ENCODE measurements around the gene MED13L.

The MED13L gene

DNA sequence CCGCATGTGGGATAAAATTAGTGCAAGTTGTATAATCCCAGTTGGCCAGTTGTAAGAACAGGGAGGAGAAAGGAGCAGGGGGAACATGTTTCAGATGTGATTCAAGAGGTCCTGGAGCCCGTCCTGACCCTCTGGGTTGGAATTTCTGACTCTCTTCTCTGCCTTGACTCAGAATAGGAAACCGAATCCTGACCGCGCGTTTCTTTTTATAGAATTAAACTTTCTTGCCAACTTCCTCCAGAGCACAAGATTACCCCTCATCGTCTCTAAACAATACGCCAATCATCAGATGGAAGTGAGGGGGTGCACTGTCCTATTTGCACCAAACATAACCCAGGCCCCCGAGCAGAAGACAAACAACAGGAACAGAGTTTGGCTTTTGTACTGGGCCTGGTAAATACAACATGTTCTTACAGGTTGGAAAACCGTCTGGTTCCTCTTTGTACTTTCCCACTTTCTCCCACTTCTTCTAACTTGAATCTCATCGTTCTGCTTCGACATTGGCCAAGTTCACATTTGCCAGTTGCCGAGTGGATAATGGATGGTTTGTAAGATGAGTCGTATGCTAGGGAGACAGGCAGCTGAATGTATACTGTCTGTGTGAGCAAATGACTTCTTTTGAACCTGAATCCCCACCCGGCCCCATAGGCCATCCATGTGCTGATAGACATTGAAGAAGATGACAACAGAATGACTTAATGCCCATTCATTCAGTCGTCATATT lies 42.6 kb upstream of the MED13L start:
- CTCF ChIA-PET, result no interaction called here
- POLR2A ChIA-PET, result no interaction called here

DNA sequence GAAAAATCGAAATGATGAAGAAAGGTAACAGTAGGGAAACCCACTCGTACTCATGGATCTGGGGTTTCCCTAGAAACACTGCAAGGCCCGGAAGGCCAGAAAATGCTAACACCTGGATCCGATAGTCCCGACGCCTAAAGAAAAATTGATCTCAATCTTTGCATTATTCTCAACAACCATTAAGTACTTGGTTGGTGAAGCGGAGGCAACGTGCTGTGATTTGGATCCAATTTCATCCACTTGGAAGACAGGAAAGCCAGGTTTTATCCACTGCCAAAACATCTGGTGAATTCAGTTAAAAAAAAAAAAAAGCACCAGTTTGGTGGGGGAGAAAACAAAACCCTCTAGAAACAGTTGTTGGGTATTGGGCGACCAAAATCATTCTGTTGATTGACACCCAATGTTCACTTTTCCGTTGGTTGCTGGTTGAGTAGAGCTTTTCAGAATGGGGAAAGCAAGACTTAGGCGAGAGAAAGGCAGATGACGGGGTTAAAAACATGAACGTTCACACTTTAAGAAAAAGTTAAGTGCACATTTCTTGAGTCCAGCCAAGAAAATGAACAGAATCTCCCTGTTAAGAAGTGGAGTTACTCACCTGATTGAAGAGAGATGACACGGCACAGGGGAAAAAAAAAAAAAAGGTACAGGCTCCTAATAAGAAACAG lies 41.9 kb upstream of the MED13L start:
- no peak for DNase-seq (ENCODE audit: extremely low spot score)
- POLR2A ChIA-PET, result no interaction called here

More for the DNA sequence above, 42.6 kb upstream of the MED13L start:
- TF ChIP-seq FOXK2 (IDR thresholded peaks at IDR 0.05) (no peak), TARDBP (IDR thresholded peaks at IDR 0.05) (no peak), BHLHE40 (IDR thresholded peaks at IDR 0.05; ENCODE audit: borderline replicate concordance) (no peak), FOXM1 (IDR thresholded peaks at IDR 0.05; ENCODE audit: borderline replicate concordance) (no peak), ARNT (IDR thresholded peaks at IDR 0.05) (no peak), ZNF384 (IDR thresholded peaks at IDR 0.05) (no peak), SP1 (IDR thresholded peaks at IDR 0.05) (no peak)
- no peak for DNase-seq (ENCODE audit: extremely low spot score)

DNA sequence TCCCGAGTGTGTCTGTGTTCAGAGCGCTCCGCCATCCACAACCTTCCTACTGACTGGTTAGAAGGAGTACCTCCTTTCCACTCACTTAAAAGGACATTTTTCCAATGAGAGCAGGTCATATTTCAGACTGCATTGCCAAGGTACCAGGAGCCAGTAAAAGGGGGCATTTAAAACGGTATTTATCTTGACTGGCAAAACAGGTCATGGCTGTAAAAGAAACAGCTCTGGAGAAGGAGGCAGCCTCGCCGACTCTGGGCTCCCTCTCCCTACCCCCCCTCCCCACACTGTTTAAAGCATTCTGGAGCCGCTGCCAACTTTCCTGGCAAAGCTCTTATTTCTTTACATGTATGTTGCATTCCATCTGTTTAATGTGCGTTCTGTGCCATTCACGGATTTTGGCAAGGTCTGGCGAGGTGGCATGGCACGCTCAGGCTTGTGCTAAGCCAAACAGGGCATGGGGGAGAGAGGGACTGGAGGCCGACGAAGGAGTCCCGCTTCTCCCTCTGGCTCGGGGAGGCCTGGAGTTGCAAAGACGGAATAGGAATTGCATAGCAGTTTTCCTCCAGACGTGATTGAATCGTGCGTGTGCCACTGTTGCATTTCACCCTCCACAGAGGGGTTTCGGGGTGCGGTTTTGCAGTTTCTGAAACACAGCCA lies 41.2 kb upstream of the MED13L start:
- ChIA-PET POLR2A (no interaction called here), CTCF (no interaction called here)
- no peak for TF ChIP-seq HDGF (IDR thresholded peaks at IDR 0.05; ENCODE audit: borderline replicate concordance)
- TF ChIP-seq TARDBP (IDR thresholded peaks at IDR 0.05), result no peak
- TF ChIP-seq, protein P1, sequence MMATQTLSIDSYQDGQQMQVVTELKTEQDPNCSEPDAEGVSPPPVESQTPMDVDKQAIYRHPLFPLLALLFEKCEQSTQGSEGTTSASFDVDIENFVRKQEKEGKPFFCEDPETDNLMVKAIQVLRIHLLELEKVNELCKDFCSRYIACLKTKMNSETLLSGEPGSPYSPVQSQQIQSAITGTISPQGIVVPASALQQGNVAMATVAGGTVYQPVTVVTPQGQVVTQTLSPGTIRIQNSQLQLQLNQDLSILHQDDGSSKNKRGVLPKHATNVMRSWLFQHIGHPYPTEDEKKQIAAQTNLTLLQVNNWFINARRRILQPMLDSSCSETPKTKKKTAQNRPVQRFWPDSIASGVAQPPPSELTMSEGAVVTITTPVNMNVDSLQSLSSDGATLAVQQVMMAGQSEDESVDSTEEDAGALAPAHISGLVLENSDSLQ (IDR thresholded peaks at IDR 0.05), result no peak
- TF ChIP-seq LEF1 (IDR thresholded peaks at IDR 0.05; ENCODE audit: borderline replicate concordance), result no peak
- no peak for TF ChIP-seq ZNF384 (IDR thresholded peaks at IDR 0.05)
- TF ChIP-seq FOXK2 (IDR thresholded peaks at IDR 0.05), result no peak
- no peak for TF ChIP-seq ELF4 (IDR thresholded peaks at IDR 0.05)
- TF ChIP-seq NFRKB (IDR thresholded peaks at IDR 0.05), result no peak
- TF ChIP-seq FOXA1 (IDR thresholded peaks at IDR 0.05), result no peak
- no peak for TF ChIP-seq FOXM1 (IDR thresholded peaks at IDR 0.05; ENCODE audit: borderline replicate concordance)
- no peak for TF ChIP-seq CTBP1 (IDR thresholded peaks at IDR 0.05; ENCODE audit: borderline replicate concordance)
- no peak for TF ChIP-seq SUZ12 (IDR thresholded peaks at IDR 0.05)
- TF ChIP-seq L3MBTL2 (conservative IDR thresholded peaks at IDR 0.05), result no peak
- TF ChIP-seq BHLHE40 (IDR thresholded peaks at IDR 0.05; ENCODE audit: borderline replicate concordance), result no peak
- no peak for TF ChIP-seq ARNT (IDR thresholded peaks at IDR 0.05)
- DNase-seq (ENCODE audit: extremely low spot score), result no peak

More for the DNA sequence above, 41.9 kb upstream of the MED13L start:
- CTCF ChIA-PET, result no interaction called here
- TF ChIP-seq HDGF (IDR thresholded peaks at IDR 0.05; ENCODE audit: borderline replicate concordance) (no peak), FOXK2 (IDR thresholded peaks at IDR 0.05) (no peak), ZNF384 (IDR thresholded peaks at IDR 0.05) (no peak), ARNT (IDR thresholded peaks at IDR 0.05) (no peak), LEF1 (IDR thresholded peaks at IDR 0.05; ENCODE audit: borderline replicate concordance) (no peak), FOXM1 (IDR thresholded peaks at IDR 0.05; ENCODE audit: borderline replicate concordance) (no peak), CTBP1 (IDR thresholded peaks at IDR 0.05; ENCODE audit: borderline replicate concordance) (no peak), SP1 (IDR thresholded peaks at IDR 0.05) (no peak), L3MBTL2 (conservative IDR thresholded peaks at IDR 0.05) (no peak), TARDBP (IDR thresholded peaks at IDR 0.05) (no peak), SUZ12 (IDR thresholded peaks at IDR 0.05) (no peak), NFRKB (IDR thresholded peaks at IDR 0.05) (no peak), BHLHE40 (IDR thresholded peaks at IDR 0.05; ENCODE audit: borderline replicate concordance) (no peak), ELF4 (IDR thresholded peaks at IDR 0.05) (no peak), FOXA1 (IDR thresholded peaks at IDR 0.05) (no peak)
- TF ChIP-seq, protein P1 (IDR thresholded peaks at IDR 0.05), result no peak

DNA sequence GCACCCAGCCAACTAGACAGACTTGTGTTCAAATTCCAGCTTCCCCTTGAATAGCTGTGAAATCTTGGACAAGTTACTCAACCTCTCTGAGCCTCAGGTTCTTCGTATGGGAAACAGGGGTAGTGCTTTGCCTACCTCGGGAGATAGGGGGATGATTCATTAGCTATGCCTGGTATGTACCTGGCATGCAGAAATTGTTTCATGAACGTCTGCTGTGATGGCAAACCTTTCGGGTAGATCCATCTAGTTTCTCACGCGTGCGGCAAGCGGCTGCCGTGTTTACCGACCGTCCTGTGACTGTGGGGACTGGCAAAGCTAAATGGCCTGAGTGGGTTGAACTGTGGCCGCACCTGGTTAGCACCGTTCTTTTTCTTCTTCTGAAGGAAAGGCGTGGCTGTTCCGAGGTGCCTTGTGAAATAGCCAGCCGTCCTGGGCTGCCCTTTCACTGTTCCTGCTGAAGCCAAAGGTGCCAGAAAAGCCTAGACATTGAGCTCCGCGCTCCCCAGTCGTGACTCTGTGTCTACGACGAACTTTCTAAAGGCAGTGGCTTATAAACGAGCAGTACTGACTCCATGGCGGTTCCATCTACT lies 40.6 kb upstream of the MED13L start:
- no peak for TF ChIP-seq NFRKB (IDR thresholded peaks at IDR 0.05)
- no peak for TF ChIP-seq FOXK2 (IDR thresholded peaks at IDR 0.05)
- TF ChIP-seq FOXA1 (IDR thresholded peaks at IDR 0.05), result no peak
- no peak for TF ChIP-seq CTBP1 (IDR thresholded peaks at IDR 0.05; ENCODE audit: borderline replicate concordance)
- no peak for TF ChIP-seq LEF1 (IDR thresholded peaks at IDR 0.05; ENCODE audit: borderline replicate concordance)
- no peak for TF ChIP-seq ELF4 (IDR thresholded peaks at IDR 0.05)
- no peak for TF ChIP-seq ZNF384 (IDR thresholded peaks at IDR 0.05)
- no peak for DNase-seq (ENCODE audit: extremely low spot score)
- CTCF ChIA-PET, result no interaction called here
- POLR2A ChIA-PET, result no interaction called here

DNA sequence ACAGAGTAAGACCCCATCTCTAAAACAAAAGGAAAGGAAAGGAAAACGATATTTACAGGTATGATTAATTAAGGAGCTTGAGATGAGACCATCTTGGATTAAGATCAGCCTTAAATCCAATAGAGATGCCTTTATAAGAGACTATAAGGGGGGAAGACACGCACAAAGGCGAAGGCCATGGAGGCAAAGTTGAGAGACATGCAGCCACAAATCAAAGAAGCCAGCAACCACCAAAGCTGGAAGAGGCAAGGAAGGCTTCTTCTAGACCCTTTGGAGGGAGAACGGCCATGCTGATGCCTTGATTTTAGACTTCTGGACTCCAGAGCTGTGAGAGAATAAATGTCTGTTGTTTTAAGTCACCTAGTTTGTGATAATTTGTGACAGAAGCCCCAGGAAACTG lies 39.6 kb upstream of the MED13L start:
- no peak for DNase-seq (ENCODE audit: extremely low spot score)
- ChIA-PET POLR2A (no interaction called here), CTCF (no interaction called here)
- TF ChIP-seq BHLHE40 (IDR thresholded peaks at IDR 0.05; ENCODE audit: borderline replicate concordance) (no peak), FOXK2 (IDR thresholded peaks at IDR 0.05) (no peak), TARDBP (IDR thresholded peaks at IDR 0.05) (no peak), L3MBTL2 (conservative IDR thresholded peaks at IDR 0.05) (no peak)
- TF ChIP-seq, protein P1 (IDR thresholded peaks at IDR 0.05), result no peak

Measured in HEK293T (cell line).